NCI-H345 treated with DMSO at 0.1 percent for 48 hours (cell line): ENCODE results near the gene IFITM2.
"Not testable (repeated sequence)": the region's sequence is repeated elsewhere in the genome, so short reads cannot be mapped to it uniquely, and the experiment has no call there.

Experiments used
- DNase-seq: peaks from one replicate; lab custom pipeline; 2025; ENCODE audit not compliant: unreplicated experiment; lab: John Stamatoyannopoulos, UW

The IFITM2 gene

GRCh38 chr11:281486-282161, 26.0 kb upstream of the IFITM2 start:
- no peak for DNase-seq

GRCh38 chr11:282171-282570, 25.4 kb upstream of the IFITM2 start:
- no peak for DNase-seq

GRCh38 chr11:282630-283360, 24.8 kb upstream of the IFITM2 start:
- no peak for DNase-seq

GRCh38 chr11:283405-284104, 24.1 kb upstream of the IFITM2 start:
- DNase-seq = no peak

GRCh38 chr11:284105-285020, 23.3 kb upstream of the IFITM2 start:
- DNase-seq = no peak

- DNase-seq = no peak
Observed at GRCh38 chr11:285021-285893, 22.4 kb upstream of the IFITM2 start.

- DNase-seq = no peak
Observed at GRCh38 chr11:285894-286220, 21.8 kb upstream of the IFITM2 start.

- DNase-seq = not testable (repeated sequence)
Observed at GRCh38 chr11:286977-287820, 20.4 kb upstream of the IFITM2 start.

GRCh38 chr11:287821-288477, 19.7 kb upstream of the IFITM2 start:
- no peak for DNase-seq

- no peak for DNase-seq
Observed at GRCh38 chr11:288478-289397, 18.9 kb upstream of the IFITM2 start, which contains the start of gene PGGHG. Gene PGGHG, plus strand, starts transcription at chr11:289126. Its CDS starts 691 bp downstream, at chr11:289817.

- no peak for DNase-seq
Observed at GRCh38 chr11:289398-289711, 18.3 kb upstream of the IFITM2 start.

- DNase-seq = no peak
Observed at GRCh38 chr11:289712-290620, 17.6 kb upstream of the IFITM2 start.

- no peak for DNase-seq
Observed at GRCh38 chr11:290621-291231, 16.9 kb upstream of the IFITM2 start.

GRCh38 chr11:291281-292210, 16.1 kb upstream of the IFITM2 start:
- no peak for DNase-seq
